ENCODE data around the gene APBA2.

- no peak for TF ChIP-seq NCOA2 (CRISPR knock-in tag; IDR thresholded peaks at IDR 0.05)
- no peak for TF ChIP-seq ZBTB44 (CRISPR knock-in tag; IDR thresholded peaks at IDR 0.05)
- no peak for TF ChIP-seq ZNF10 (CRISPR knock-in tag; IDR thresholded peaks at IDR 0.05; ENCODE audit: borderline replicate concordance, low read depth)
- no peak for TF ChIP-seq ZFP36 (IDR thresholded peaks at IDR 0.05; ENCODE audit: borderline replicate concordance, low read depth, low read length, partially characterized antibody)
- TF ChIP-seq ZSCAN29 (CRISPR knock-in tag; conservative IDR thresholded peaks at IDR 0.05): no peak
- no peak for TF ChIP-seq ZNF687 (CRISPR knock-in tag; IDR thresholded peaks at IDR 0.05)
Observed at GRCh38 chr15:29064731-29065130, 179.0 kb downstream of the APBA2 start.

Data from HepG2 (cell line).